Esophagus muscularis mucosa (tissue), 4 donors: ENCODE results near the gene ATP5ME.
"Not testable (repeated sequence)": the region's sequence is repeated elsewhere in the genome, so short reads cannot be mapped to it uniquely, and the experiment has no call there.

Experiments used
- CTCF ChIP-seq, 3 experiments: fragments of 200-600 bp in 2 of 3; fragments of 450-650 bp in 1 of 3; sonication (generic) in 2 of 3; IDR thresholded peaks; one replicate each; pipeline ENCODE4 v1.5.1; 2017 to 2019; ENCODE audit warnings: antibody characterized with exemption in 3 of 3, mild to moderate bottlenecking in 2 of 3, moderate library complexity in 1 of 3
- EP300 ChIP-seq: sonication (generic); formaldehyde crosslinking; IDR thresholded peaks from one replicate; pipeline ENCODE4 v1.6.1; 2017; ENCODE audit warnings: antibody characterized with exemption
- POLR2AphosphoS5 ChIP-seq, 2 donors: sonication (generic); formaldehyde crosslinking; IDR thresholded peaks; one replicate each; pipeline ENCODE4 v1.6.1; 2017; ENCODE audit warnings: antibody characterized with exemption in 2 of 2

- not testable (repeated sequence) for TF ChIP-seq CTCF (IDR thresholded peaks at IDR 0.05); EP300; POLR2AphosphoS5 (IDR thresholded peaks at IDR 0.05)
These were observed 5.9 kb downstream of the ATP5ME start for GRCh38 chr4:668219-668618.
